ENCODE results near the gene TXN2.
"Not testable (repeated sequence)": the region's sequence is repeated elsewhere in the genome, so short reads cannot be mapped to it uniquely, and the experiment has no call there.

TXN2 gene

GRCh38 chr22:36454916-36455570, 26.4 kb downstream of the TXN2 start:
- DNase-seq: peak; percentile 71 to 90 (median 82)

- DNase-seq: no peak
Measured at GRCh38 chr22:36453855-36454378, 27.5 kb downstream of the TXN2 start.

GRCh38 chr22:36452978-36453607, 28.3 kb downstream of the TXN2 start:
- DNase-seq: not testable (repeated sequence)

GRCh38 chr22:36452250-36452977, 29.0 kb downstream of the TXN2 start:
- DNase-seq: no peak

GRCh38 chr22:36450923-36451322, 30.5 kb downstream of the TXN2 start:
- DNase-seq: not testable (repeated sequence)

GRCh38 chr22:36449596-36450175, 31.8 kb downstream of the TXN2 start:
- DNase-seq: no peak

GRCh38 chr22:36447632-36448031, 33.8 kb downstream of the TXN2 start:
- no peak for DNase-seq

- DNase-seq: no peak
Measured at GRCh38 chr22:36445158-36445668, 36.2 kb downstream of the TXN2 start.

- no peak for DNase-seq
Measured at GRCh38 chr22:36443198-36443770, 38.2 kb downstream of the TXN2 start.

GRCh38 chr22:36442506-36443197, 38.8 kb downstream of the TXN2 start:
- DNase-seq: no peak

- no peak for DNase-seq
Measured at GRCh38 chr22:36440429-36441002, 40.9 kb downstream of the TXN2 start.

GRCh38 chr22:36439481-36440271, 41.8 kb downstream of the TXN2 start:
- DNase-seq: no peak

- DNase-seq: peak in 2 of 4 experiments; percentile 33 to 50
Measured at GRCh38 chr22:36435516-36436415, 45.7 kb downstream of the TXN2 start.

- no peak for DNase-seq
Measured at GRCh38 chr22:36433318-36434231, 47.9 kb downstream of the TXN2 start.

- no peak for DNase-seq
Measured at GRCh38 chr22:36432592-36433317, 48.7 kb downstream of the TXN2 start.

GRCh38 chr22:36431977-36432376, 49.5 kb downstream of the TXN2 start:
- DNase-seq: no peak

- no peak for DNase-seq
Measured at GRCh38 chr22:36430863-36431262, 50.6 kb downstream of the TXN2 start.

GRCh38 chr22:36427952-36428351, 53.5 kb downstream of the TXN2 start:
- not testable (repeated sequence) for DNase-seq

Data from activated naive CD4-positive, alpha-beta T cell (primary cell).